GM19193 (cell line): ENCODE results near the gene NFIX.

ENCODE experiments used
- POLR2A ChIP-seq: IDR thresholded peaks from 4 replicates; pipeline ENCODE4 v1.6.1; 2011; ENCODE audit not compliant: insufficient read depth, insufficient read length; ENCODE audit errors: extremely low read depth

Gene NFIX

DNA sequence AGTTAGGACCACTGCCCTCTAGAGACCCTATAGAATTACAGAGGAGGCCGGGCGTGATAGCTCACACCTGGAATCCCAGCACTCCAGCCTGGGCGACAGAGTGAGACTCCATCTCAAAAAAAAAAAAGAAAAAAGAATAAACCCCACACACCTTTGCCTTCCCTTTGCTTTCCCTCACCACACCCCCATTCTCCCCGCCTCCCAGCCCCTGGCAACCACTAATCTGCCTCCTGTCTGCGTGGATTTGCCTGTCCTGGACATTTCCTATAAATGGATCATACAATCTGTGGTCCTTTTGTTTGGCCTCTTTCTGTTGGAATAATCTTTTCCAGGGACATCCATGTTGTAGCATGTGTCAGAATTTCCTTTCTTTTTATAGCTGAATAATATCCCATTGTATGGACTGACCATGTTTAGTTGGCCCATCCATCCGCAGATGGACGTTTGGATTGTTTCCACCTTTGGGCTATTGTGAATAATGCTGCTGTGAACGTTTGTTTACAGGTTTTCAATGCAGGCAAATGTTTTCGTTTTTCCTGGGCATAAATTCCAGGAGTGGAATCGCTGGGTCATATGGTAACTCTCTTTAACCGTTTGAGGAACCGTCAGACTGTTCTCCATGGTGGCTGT, 138.1 kb downstream of the NFIX start:
- TF ChIP-seq POLR2A, result no peak

DNA sequence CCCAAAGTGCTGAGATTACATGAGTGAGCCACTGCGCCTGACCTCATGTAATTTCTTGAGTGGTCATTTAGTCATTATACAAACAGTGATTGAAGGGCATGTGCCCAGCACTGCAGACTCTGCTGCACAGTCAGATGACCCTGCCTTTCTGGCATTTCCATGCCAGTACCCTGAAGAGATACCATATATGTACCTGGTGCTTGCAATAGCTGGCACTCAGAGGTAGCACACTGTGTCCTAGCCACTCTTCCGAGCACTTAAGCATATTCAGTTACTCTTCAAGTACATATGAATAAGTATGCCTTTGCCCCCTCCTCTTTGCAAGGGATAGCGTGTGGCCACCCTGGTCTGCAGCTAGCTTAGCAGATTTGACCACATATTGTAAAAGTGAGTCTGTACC, 139.4 kb downstream of the NFIX start:
- no peak for TF ChIP-seq POLR2A

DNA sequence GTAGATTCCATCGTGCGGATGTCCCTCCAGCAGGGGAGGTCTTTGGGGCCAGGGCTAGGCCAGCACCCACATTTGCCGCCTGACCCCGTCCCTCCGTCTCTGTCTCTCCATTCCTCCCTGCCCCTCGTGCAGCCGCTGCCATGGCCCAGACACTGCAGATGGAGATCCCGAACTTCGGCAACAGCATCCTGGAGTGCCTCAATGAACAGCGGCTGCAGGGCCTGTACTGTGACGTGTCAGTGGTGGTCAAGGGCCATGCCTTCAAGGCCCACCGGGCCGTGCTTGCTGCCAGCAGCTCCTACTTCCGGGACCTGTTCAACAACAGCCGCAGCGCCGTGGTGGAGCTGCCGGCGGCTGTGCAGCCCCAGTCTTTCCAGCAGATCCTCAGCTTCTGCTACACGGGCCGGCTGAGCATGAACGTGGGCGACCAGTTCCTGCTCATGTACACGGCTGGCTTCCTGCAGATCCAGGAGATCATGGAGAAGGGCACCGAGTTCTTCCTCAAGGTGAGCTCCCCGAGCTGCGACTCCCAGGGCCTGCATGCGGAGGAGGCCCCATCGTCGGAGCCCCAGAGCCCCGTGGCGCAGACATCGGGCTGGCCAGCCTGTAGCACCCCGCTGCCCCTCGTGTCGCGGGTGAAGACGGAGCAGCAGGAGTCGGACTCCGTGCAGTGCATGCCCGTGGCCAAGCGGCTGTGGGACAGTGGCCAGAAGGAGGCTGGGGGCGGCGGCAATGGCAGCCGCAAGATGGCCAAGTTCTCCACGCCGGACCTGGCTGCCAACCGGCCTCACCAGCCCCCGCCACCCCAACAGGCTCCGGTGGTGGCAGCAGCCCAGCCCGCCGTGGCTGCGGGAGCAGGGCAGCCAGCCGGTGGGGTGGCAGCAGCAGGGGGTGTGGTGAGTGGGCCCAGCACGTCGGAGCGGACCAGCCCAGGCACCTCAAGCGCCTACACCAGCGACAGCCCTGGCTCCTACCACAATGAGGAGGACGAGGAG, 140.1 kb downstream of the NFIX start:
- no peak for TF ChIP-seq POLR2A

DNA sequence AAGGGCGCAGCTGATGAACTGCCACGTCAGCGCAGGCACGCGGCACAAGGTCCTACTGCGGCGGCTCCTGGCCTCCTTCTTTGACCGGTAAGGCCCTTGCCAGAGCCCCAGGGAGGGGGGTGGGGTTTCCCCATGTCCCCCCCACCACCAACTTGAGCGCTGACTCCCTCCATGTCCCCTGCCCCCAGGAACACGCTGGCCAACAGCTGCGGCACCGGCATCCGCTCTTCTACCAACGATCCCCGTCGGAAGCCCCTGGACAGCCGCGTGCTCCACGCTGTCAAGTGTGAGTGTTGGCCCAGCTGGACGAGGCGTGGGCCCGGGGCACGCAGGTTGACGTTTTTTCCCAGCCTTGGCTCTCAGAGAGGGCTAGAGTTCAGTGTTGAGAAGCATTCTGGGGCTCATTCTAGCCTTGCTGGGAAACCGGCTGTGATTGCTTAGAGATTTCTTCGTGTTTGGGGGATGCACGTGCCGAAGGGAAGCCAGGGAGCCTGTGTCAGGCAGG, 142.1 kb downstream of the NFIX start:
- TF ChIP-seq POLR2A, result no peak

DNA sequence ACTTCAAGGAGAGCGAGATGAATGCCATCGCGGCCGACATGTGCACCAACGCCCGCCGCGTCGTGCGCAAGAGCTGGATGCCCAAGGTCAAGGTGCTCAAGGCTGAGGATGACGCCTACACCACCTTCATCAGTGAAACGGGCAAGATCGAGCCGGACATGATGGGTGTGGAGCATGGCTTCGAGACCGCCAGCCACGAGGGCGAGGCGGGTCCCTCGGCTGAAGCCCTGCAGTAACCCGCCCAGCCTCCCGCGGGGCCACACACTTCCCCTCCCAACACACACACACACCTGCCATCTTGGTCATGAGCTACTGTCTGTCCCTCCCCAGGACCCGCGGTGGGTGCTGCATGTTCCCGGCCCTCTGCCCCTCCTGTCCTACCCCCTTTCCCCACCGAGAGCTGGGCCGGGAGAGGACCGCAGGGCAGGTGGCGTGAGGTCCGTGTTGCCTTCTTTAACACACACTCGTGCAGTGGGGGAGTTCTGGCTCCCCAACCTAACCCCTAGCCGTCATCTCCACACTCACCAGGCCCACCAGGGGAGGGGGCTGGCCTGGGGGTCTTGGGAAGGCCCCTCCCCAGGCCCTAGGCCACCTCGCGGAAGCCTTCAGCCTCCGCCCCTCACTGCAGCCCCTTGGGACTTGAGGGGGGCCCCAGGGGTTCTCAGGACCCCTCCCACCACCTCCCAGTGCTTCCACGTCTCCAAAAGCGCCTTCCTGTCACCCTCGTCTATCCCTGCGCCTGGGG, 143.1 kb downstream of the NFIX start:
- no peak for TF ChIP-seq POLR2A

DNA sequence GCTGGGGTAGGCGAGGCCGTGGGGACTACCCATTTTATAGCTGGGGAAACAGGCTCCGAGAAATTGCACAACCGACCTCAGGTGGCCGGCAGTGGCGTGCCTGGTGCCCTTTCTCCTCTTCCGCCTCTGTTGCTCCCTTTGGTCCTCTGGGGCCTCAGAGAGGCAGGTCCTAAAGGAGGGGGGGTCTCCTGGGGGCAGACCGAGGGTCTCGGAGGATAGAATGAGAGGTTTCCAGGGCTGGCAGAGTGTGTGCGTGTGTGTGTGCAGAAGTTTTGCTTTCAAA, 143.6 kb downstream of the NFIX start:
- no peak for TF ChIP-seq POLR2A

DNA sequence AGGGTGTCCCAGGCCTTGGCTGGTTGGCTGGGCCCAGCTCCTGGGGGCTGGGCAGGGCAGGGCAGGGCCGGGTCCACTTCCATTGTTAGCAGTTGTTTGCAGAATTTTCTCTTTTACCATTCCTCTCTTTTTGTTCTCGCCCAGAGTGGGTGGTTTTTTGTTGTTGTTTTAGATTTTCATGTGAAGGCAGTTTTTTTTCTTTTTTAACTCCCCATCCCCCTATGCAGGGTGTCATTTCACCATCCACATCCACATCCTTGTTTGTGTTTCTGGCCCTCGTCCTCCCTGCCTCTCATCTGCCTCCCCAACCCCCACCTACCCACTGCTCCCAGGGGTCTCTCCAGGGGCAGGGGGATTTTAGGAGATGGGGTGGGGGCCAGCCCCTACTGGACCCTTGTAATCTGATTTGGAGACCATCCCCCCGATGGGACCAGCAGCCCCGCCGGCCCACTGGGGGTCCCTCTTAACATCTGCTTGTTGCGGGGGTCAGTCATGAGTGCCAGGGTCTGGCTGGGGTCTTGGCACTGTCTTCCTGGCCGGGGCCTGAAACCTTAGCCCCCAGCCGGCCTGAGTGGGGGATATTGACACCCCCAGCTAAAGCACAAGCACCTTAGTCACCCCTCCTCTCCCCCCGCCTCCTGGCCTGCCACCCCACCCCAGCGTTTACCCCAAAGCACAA, 144.5 kb downstream of the NFIX start:
- TF ChIP-seq POLR2A, result no peak

DNA sequence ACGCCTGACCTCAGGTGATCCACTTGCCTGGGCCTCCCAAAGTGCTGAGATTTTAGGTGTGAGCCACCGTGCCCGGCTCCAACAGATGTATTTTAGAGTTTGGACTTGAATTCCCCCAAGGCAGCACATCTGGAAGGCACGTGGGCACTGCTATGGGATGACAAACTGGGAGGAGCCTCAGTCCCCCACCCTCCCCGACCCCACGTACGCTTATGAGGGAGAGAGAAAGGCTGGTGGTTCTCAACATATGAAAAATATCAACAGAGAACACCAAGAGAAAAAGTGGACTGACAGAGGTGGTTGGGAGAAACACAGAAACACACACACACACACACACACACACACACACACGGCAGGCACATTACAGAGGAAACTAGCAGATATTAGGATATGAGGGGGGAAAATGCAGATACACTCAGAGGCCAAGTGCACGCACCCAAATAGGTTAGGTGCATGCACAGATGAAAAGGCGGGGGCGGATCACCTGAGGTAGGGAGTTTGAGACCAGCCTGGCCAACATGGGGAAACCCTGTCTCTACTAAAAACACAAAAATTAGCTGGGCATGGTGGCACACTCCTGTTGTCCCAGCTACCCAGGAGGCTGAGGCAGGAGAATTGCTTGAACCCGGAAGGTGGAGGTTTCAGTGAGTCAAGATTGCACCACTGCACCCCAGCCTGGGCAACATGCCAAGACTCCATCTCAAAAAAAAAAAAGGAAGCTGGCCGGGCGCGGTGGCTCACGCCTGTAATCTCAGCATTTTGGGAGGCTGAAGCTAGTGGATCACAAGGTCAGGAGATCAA, 151.7 kb downstream of the NFIX start:
- no peak for TF ChIP-seq POLR2A
